Measurements from ENCODE around the gene P3H2. TPM values are rescaled to one million over a fixed set of nuclear protein-coding genes. Genes with fewer than 3 reads are reported as not detected.

The P3H2 gene
- total RNA-seq, 1 experiment from 2014 or later: 82.2 TPM

GRCh38 chr3:190014940-190015339 is 105.8 kb downstream of the P3H2 start:
- BruUV-seq (replicated peaks): no TSS peak
- ChIA-PET POLR2A (no interaction called here), CTCF (no interaction called here)
- intact Hi-C loops (cut with micrococcal nuclease; ENCODE audit: unreplicated experiment) (loop anchor here (5.0 kb wide), 1 partner anchor 48 kb away; no protein-coding TSS in a partner anchor), in situ Hi-C loops (cut with HindIII; ENCODE audit: low pct_unique_long_range_greater_than_20kb, low sequenced_read_pairs) (no loop called here)
- no peaks in the 10 kb centered on the region for H3K36me3 ChIP-seq (ENCODE audit: control insufficient read depth, insufficient read depth, low read length)
- ATAC-seq (no peak), DNase-seq (ENCODE audit: low read depth, low spot score) (no peak)
- no peaks in the 10 kb centered on the region for H3K9me3 ChIP-seq (ENCODE audit: control insufficient read depth, insufficient read depth, low read depth, low read length)
- H3K4me1 ChIP-seq (ENCODE audit: control insufficient read depth, insufficient read depth, low read length): peaks cover 59% of the 10 kb centered on the region
- H3K27me3 ChIP-seq (ENCODE audit: control insufficient read depth, insufficient read depth, low read length): no peaks in the 10 kb centered on the region
- H3K27ac ChIP-seq (ENCODE audit: low read length): peak overlapping the region; percentile 86
- no peak overlapping the region for H3K4me3 ChIP-seq (ENCODE audit: low read depth in 2 of 2, low read length in 2 of 2)
- no peak for TF ChIP-seq REST (IDR thresholded peaks at IDR 0.05; ENCODE audit: insufficient read depth in 1 of 2, low read depth in 2 of 2, low read length in 1 of 2)
- no peak for TF ChIP-seq TCF7L2 (IDR thresholded peaks at IDR 0.05; ENCODE audit: low read depth, low read length)
- TF ChIP-seq POLR2AphosphoS5 (IDR thresholded peaks at IDR 0.05; ENCODE audit: low read depth, low read length): no peak
- TF ChIP-seq, protein P1, sequence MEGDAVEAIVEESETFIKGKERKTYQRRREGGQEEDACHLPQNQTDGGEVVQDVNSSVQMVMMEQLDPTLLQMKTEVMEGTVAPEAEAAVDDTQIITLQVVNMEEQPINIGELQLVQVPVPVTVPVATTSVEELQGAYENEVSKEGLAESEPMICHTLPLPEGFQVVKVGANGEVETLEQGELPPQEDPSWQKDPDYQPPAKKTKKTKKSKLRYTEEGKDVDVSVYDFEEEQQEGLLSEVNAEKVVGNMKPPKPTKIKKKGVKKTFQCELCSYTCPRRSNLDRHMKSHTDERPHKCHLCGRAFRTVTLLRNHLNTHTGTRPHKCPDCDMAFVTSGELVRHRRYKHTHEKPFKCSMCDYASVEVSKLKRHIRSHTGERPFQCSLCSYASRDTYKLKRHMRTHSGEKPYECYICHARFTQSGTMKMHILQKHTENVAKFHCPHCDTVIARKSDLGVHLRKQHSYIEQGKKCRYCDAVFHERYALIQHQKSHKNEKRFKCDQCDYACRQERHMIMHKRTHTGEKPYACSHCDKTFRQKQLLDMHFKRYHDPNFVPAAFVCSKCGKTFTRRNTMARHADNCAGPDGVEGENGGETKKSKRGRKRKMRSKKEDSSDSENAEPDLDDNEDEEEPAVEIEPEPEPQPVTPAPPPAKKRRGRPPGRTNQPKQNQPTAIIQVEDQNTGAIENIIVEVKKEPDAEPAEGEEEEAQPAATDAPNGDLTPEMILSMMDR (IDR thresholded peaks at IDR 0.05): no peak
- no peak for TF ChIP-seq SIN3A (IDR thresholded peaks at IDR 0.05; ENCODE audit: borderline replicate concordance, insufficient read depth, low read depth, low read length)

GRCh38 chr3:190013943-190014924 is 106.5 kb downstream of the P3H2 start:
- BruUV-seq (replicated peaks): no TSS peak

More at GRCh38 chr3:190013943-190014924, 106.5 kb downstream of the P3H2 start:
- Histone ChIP-seq H3K36me3 (ENCODE audit: control insufficient read depth, insufficient read depth, low read length) (no peaks in the 10 kb centered on the region), H3K4me3 (ENCODE audit: low read depth in 2 of 2, low read length in 2 of 2) (no peak overlapping the region), H3K27ac (ENCODE audit: low read length) (peak overlapping the region; percentile 86), H3K27me3 (ENCODE audit: control insufficient read depth, insufficient read depth, low read length) (no peaks in the 10 kb centered on the region), H3K4me1 (ENCODE audit: control insufficient read depth, insufficient read depth, low read length) (peaks cover 59% of the 10 kb centered on the region), H3K9me3 (ENCODE audit: control insufficient read depth, insufficient read depth, low read depth, low read length) (no peaks in the 10 kb centered on the region)
- no peak for DNase-seq (ENCODE audit: low read depth, low spot score)
- ChIA-PET CTCF (interaction anchor here (0.6 to 1.0 kb wide), 3 partner anchors 33 to 238 kb away, joined by 3 read pairs; no protein-coding TSS in a partner anchor), POLR2A (interaction anchor here (0.7 kb wide), 2 partner anchors 13 to 77 kb away, joined by 3 read pairs; no protein-coding TSS in a partner anchor)
- no peak for TF ChIP-seq POLR2AphosphoS5 (IDR thresholded peaks at IDR 0.05; ENCODE audit: low read depth, low read length)
- peak; percentile 52; the same call in 1 of the 2 replicates for TF ChIP-seq TCF7L2 (IDR thresholded peaks at IDR 0.05; ENCODE audit: low read depth, low read length)
- no peak for TF ChIP-seq REST (IDR thresholded peaks at IDR 0.05; ENCODE audit: insufficient read depth in 1 of 2, low read depth in 2 of 2, low read length in 1 of 2)
- no peak for ATAC-seq
- in situ Hi-C loops (cut with HindIII; ENCODE audit: low pct_unique_long_range_greater_than_20kb, low sequenced_read_pairs) (no loop called here), intact Hi-C loops (cut with micrococcal nuclease; ENCODE audit: unreplicated experiment) (loop anchor here (2.0 to 5.0 kb wide), 2 partner anchors 47 to 189 kb away; no protein-coding TSS in a partner anchor)

Data from Panc1 (cell line).